Fibroblast of skin of left quadriceps (primary cell): ENCODE measurements around the gene PSAP.

ENCODE experiments used
- DNase-seq, 2 experiments: peaks; one replicate each; pipeline ENCODE4 v3.0.0-alpha.2; 2013; ENCODE audit warnings: low read depth in 2 of 2

PSAP gene

GRCh38 chr10:71845410-71846405 lies 5.3 kb downstream of the PSAP start:
- no peak for DNase-seq

DNA sequence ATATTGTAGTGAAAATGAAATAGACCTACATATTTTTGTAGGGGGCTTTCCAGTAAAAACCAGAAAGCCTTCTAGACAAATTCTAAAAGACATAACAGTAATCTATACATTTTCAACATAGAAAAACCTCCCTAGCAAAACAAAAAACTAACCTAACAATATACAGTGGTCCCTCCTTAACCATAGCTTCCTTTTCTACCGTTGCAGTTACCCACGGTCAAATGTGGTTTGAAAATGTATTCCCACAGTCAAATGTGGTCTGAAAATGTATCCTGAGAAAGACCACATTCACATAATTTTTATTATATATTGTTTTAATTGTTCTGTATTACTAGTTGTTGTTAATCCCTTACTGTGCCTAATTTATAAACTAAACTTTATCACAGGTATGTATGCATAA lies 6.4 kb downstream of the PSAP start:
- DNase-seq = no peak

- DNase-seq = no peak
Observed at GRCh38 chr10:71844084-71844483, 7.0 kb downstream of the PSAP start.

GRCh38 chr10:71842856-71843686 lies 8.0 kb downstream of the PSAP start:
- DNase-seq = no peak

- DNase-seq = no peak
Observed at GRCh38 chr10:71842422-71842821, 8.6 kb downstream of the PSAP start.

DNA sequence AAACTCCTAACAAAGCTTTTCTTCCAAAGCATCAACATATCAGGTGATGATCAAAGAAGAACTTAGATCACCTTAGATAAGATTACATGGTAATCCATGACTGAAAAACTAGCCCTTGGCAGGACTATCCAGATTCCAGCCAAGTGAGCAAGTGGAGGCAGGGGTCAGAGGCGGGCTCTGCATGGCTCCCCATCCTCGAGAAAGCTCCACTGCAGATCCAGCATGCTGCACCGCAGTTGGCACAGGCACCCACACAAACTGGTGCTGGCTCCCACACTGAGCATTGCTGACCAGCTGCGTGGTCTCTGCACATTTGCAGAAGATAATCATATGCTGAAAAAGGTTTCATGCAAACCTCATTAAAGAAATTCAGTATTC lies 10.1 kb downstream of the PSAP start:
- DNase-seq = no peak

DNA sequence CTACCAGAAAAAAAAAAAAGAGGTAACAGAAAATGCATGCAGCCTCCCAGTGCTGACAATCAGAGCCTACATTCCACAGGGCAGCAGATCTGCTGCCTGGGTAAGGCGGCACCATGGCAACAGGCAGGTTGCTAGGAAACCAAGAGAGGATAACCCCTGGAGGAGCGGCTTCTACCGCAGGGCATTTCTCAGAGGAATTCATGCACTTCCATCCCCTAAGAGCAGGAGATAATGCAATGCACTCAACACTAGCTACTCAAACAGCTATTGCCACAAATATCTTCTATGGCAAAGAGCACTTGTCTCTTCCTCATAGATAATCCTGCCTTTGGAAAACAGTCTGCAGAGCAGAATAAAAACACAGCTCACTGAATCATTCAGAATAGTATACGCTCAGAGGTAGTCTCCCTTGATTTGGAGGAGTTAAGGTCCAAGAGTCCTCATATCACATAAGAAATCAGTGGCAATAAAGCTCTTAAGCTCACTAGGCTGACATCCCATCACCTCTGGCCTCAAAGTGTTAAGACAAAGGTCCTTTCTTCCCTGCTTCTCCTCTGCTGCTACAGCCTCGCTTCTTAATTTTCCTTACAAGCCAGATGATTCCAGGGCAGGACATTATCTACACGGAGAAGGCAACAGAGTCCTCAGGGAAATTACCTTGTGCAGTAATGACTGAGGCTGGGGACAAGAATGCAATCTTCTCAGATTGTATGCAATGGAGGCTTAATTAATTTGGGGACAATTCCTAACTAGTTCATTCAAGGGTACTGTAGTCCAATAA lies 10.7 kb downstream of the PSAP start:
- DNase-seq = peak; percentile 90 to 91

DNA sequence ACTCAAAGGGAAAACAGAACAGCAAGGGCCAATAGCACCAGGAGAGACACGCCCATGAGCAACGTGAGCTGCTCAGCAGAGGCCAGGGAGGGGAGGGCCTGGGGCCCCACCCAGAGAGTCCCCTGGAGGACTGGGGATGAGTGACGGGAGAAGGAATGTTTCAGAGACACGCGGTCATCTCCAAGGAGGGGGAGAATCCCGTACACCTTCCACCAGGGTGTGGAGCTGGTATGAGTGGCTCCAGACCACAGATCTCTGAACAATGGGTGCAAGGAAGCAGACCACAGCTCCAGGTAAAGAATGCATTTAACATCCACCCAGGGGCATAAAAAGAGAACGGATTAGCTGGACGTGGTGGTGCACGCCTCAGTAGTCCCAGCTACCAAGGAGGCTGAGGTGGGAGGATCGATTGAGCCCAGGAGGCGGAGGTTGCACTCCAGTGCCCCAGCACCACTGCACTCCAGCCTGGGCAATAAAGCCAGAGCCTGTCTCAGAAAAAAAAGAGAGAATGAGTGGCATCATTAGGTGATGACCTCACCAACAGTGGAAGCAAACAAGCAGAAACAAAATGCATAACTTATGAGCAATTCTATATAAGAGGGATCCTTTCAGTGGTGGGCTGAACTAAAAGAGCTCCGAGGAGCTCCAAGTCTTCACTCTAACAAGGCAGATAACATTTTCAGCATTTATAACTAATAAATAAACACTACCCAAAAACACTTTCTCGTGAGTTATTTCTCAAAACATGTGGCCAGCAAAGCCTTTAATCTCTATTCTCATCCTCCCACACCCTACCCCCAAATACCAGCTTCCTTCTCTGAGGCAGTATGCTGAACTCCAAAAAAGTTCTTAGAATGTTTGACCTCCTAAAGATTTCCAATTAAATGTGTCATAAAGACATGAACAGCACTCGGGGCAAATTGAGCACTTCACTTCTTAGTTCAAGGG lies 12.5 kb downstream of the PSAP start:
- no peak for DNase-seq

DNA sequence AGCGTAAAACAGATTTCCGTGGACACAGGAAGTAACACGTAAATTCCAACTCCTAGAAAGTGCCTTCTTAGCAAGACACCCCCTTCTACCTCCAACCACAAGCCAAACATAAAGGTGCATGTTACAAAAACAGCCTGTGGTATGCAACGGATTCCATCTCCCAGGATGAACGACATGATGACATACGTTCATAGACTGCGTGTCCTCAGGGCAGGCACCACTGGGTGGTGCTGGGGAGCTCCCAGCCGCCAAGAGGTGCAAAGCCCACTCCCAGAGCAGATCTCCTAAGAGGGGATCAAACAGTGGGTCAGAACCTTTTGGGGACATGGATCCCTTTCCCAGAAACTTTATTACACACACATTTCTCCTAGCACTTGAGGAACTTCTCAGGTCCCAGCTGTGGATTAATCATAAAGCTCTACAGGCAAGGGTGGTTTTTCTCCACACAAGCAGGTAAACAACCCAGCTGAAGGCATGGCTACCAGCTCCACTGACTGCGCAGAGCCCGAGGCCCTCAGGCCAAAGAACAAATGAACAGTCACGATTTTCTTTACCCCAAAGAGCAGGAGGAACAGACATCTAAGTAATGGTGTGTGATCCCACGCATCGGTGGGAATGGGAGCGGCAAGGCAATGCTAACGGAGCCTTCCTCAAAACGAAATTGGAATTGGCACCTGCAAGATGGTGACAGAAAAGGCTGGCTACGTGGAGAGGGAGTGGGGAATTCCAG lies 13.8 kb downstream of the PSAP start:
- no peak for DNase-seq

DNA sequence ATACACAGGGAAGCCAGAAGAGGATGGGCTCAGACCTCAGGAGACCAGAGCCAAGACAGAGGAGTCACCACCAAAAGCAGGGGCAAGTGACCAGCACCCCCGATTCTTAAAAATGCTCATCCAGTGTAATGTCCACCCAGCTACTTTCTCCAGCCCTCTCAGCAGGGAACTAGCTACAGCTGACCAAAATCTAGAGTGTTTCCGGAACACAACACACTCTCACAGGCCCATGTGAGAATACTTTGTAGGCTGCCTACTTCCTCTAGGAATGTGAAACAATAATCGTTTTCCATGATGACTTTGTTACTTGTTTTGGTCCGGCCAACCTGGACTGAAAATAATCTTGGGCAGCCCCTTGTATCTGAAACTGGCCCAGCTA lies 14.5 kb downstream of the PSAP start:
- DNase-seq = no peak

DNA sequence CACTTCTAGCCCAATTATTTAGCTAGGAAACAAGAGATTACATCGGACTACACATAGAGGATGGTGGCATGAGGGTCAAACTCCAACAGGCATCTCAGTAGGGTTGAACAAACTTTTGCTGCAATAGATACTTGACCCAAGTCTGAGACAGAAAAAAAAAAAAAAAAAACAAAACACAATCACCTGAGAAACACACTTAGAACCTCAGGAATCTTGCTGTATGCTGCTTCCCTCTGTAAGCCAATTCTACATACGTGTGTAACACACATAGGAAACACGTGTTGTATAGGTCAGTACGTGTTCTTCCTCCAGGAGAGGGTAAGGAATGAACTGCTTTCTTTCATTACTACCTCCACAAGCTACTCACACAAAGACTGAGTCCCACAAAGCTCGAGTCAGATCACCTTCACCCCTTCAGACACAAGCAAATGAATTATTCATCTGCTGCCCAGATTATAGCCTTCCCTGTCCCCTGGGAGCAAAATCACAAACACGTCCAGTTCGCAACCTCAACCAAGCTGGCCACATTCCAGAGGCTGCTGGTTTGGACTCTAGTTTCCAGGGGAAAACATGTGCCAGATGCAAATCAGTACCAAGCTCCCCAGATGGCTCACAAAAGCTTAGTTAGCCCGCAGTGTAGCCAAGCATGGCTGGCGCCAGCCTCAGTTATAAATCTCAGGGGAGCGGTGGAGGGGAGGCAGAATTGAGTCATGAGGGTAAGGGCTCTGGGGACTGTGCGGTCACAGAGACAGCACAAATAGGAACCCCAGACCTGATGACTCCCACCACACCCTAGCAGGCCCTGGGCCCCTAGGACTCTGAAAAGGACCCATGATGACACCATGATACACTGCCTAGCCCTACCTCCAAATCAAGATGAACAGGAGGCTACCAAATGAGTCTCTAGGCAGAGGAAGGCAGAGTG lies 15.1 kb downstream of the PSAP start:
- peak; percentile 76 to 80 for DNase-seq

- no peak for DNase-seq
Observed at GRCh38 chr10:71834343-71834674, 16.7 kb downstream of the PSAP start.

- no peak for DNase-seq
Observed at GRCh38 chr10:71833451-71834342, 17.4 kb downstream of the PSAP start.

DNA sequence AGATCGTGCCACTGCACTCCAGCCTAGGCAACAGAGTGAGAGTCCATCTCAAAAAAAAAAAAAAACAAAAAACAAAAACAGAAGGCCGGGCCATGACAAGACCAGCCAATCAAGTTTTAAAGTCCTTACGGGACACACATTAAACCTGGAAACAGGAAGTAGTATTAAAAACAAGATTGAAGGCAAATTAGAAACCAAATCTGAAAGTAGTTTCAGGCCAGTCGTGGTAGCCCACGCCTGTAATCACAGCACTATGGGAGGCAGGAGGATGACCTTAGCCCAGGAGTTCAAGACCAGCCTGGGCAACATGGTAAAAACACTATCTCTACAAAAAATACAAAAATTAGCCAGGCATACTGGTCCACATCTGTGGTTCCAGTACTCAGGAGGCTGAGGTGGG lies 18.1 kb downstream of the PSAP start:
- no peak for DNase-seq

DNA sequence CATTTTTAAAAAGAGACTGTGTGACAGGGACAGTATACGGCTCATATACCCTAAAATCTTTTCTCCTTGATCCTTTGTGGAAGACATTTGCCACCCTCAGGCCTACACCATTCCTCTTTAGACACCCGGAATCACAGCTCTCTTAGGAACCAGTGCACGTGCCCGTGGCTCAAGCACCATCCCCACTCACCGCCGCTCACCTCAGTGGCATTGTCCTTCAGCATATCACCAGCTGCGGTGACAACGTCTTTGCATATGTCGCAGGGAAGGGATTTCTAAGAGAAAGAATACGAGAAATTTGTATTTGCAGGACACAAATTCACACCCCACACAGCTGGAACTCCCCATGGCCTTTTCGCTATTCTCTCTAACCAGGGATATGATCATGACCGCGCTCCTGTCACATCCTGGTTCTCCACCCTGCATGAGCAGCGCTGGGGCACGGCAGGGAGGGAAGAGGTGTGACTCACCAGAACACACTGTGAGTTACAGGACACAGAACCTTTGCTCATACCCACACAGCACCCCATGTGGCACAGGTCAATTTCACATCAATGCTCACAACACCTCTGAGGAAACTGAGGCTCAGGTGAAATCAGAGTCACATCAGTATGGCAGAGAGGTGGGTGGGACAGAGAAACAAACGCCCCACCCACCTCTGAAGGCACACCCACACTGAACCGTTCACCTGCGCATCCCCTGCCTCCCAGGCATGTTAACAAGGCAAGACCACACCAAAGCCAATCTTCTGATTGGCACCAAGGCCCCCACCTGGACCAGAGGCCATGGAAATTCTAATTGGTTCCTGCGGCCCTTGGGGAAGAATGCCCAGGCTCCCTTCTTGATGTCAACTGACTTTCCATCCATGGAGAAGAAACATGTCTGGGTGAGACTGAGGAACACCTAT lies 19.2 kb downstream of the PSAP start:
- DNase-seq = no peak

DNA sequence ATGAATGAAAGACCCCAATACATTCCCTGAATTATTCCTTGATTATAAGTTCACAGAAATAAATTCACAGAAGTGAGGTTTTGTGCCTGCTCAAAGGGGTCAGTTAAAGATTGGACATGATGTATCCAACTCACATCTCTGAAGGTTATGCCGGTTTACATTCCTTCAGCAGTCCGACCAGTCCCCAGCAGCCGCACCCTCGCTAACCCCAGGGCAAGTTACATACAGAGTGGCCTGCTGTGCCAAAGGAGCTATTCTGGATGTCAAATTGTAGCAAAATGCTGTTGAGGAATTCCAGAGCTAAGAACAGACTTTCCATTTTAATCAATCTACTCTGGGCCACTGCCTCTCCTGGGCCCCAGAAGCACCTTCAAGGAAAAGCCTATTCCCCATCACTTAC lies 20.3 kb downstream of the PSAP start:
- DNase-seq = no peak

- no peak for DNase-seq
Observed at GRCh38 chr10:71829896-71830295, 21.2 kb downstream of the PSAP start.
